GM18498 (cell line): ENCODE measurements around the gene CPHXL2.

ENCODE experiments used
- ATAC-seq: cut with Tn5 transposase; IDR thresholded peaks from one replicate; pipeline ENCODE4 v1.9.1; 2021; ENCODE audit warnings: mild to moderate bottlenecking, moderate library complexity; ENCODE audit not compliant: unreplicated experiment

The CPHXL2 gene

DNA sequence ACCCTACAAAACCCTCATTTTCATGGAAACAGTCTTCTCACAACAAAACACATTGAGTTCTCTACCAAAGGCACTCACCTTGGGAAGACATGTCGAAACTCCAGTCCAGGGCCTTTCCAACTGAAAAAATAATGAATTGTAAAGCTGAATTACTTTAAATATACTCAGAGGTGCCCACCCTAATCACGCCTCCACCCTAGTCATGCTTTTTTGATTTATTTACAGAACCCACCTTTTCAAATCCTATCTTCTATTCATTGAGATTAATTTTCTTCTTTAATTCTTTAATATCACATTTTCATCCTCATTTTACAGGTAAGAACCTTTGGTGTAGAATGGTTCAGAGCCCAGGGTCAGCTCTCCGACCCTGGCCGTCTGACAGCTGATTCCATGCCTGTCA, at the start of gene CPHXL2:
CPHXL2 (minus strand) TSS at position 101 of the 400 bp plus-strand sequence; CDS start at position 91, 10 bp downstream.
- ATAC-seq = no peak

- ATAC-seq = no peak
Measured at GRCh38 chr16:75726390-75726789, 49.6 kb upstream of the CPHXL2 start, which contains the start of gene CPHXL. Gene CPHXL (minus strand): TSS chr16:75726490. CDS start chr16:75726442, 48 bp downstream.

GRCh38 chr16:75718452-75718851, 41.6 kb upstream of the CPHXL2 start:
- ATAC-seq = no peak

- ATAC-seq = no peak
Measured at GRCh38 chr16:75714661-75715060, 37.9 kb upstream of the CPHXL2 start.

DNA sequence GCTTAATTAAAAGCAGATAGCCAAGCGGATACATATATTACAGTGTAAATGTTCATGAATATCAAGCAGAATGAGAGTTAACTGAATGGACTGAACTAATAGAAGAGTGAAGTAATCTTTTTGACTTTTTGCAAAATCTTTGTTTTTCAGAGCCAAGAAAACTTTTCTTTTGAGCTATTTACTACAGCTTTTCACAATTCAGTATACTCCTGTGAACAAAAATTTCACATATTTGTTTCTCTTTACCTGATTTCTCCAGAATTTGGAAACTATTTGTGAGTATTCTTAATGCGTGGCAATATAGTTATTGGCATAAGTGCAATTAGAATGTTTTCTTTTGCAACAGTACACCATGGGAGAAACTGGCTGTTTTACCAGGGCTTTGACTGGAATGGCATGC, 33.5 kb upstream of the CPHXL2 start:
- no peak for ATAC-seq

GRCh38 chr16:75703306-75703705, 26.5 kb upstream of the CPHXL2 start:
- no peak for ATAC-seq

DNA sequence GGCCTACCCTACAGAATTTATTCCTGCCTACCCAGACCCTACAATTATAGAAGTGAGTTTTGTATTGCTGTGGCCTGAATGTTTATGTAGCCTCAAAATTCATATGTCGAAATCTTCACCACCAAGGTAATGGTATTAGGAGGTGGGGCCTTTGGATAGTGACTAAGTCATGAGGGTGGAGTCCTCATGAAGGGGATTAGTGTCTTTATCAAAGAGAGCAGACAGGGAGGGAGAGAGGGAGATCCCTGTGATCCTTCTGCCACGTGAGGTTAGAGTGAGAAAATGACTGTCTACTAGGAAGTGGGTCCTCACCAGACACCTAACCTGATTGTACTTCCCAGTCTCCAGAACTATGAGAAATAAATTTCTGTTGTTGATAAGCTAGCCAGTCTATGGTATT, 25.4 kb upstream of the CPHXL2 start:
- no peak for ATAC-seq

- ATAC-seq = no peak
Measured at GRCh38 chr16:75701361-75701760, 24.6 kb upstream of the CPHXL2 start, which contains the start of gene DUXB. Gene DUXB (minus strand): TSS chr16:75701461. CDS start chr16:75701418, 43 bp downstream.

DNA sequence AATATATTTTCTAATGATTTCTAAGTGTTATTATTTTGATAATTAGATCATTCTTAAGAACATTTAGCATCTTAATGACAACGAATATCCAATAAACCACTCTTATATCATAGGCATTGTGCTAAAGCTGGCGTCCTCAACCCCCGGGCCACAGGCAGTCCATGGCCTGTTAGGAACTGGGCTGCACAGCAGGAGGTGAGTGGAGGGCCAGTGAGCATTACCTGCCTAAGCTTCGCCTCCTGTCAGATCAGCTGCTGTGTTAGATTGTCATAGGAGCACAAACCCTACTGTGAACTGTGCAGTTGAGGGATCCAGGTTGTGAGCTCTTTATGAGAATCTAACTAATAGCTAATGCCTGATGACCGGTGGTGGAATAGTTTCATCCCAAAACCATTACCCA, 20.8 kb upstream of the CPHXL2 start:
- no peak for ATAC-seq

DNA sequence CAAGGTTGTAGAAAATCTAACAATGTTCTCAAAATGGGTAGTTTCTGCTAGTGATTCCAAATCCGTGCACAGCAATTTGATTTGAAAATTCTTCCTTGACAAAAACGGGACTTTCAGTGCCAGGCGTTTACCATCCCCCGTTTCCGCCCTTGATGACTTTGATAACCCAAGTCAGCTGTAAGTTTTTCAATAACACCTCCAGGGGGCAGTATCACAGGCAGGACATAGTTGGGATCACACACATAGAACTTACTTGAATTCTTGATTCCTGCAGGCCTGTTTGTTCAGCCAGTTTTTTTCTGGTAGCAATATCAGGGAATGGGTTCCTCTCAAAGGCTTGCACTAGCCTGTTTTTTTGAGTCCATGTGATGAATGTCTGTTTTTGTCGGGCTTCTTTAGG, 18.9 kb upstream of the CPHXL2 start:
- ATAC-seq = no peak

GRCh38 chr16:75687361-75687760, 10.6 kb upstream of the CPHXL2 start:
- ATAC-seq = no peak

DNA sequence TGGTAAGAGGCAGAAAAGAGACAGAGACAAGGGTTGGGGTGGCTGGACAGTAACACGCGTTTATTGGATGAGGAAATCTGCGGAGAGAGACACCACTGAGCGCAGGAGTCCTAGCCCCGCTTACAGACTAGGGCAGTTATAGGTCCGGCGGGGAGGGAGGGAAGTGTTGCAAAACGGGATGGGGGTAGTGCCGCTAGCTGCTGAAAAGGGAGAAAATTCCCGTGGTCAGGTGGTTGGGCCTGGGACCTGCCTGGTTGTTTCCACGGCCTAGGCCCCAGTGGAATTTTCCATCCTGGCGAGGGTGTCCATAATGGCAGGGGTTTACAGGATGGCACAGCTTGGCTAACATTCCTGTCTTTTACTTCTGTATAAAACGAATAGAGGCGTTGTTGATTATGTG, 5.5 kb upstream of the CPHXL2 start:
- ATAC-seq = no peak

DNA sequence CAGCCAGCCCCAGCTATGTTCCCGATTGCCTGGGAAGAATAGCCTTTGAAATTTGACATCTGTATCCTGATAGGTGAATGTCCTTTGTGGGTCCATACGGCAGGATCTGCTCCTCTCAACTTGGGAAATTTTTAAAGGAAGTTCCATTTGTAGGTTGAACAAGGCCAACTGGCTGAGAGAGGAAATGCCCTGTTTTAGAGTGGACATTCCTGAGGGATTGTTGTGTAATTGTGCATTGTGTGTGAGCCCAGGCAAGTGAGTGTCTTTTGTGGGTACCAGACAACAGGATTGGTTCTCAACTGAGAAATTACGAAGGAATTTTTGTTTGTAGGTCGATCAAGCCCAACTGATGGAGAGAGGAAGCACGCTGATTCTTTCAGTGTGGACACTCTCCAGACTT, 2.6 kb upstream of the CPHXL2 start:
- ATAC-seq = no peak

- ATAC-seq = no peak
Measured at GRCh38 chr16:75667503-75667902, 9.3 kb downstream of the CPHXL2 start.

GRCh38 chr16:75660726-75661302, 16.0 kb downstream of the CPHXL2 start:
- ATAC-seq = no peak

GRCh38 chr16:75660321-75660720, 16.5 kb downstream of the CPHXL2 start:
- no peak for ATAC-seq

- no peak for ATAC-seq
Measured at GRCh38 chr16:75658175-75658574, 18.6 kb downstream of the CPHXL2 start.

DNA sequence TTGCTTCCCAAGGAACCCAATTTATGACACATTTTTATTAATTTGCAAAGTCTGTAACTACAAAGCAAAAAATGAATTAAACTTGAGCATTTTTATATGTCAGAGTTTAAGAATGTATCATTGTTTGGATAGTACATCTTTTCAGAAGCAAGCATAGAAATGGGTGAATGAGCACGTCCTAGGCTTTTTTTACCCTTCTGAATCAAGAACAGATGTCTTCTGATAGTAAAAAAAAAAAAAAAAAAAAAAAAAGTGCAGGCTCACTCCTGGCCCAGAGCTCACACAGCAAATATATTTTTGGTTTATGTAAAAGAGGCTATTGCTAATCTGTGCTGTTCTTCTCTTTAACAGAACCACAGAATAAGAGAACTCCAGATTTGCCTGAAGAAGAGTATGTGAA, 22.9 kb downstream of the CPHXL2 start:
- ATAC-seq = no peak

GRCh38 chr16:75648265-75649076, 28.3 kb downstream of the CPHXL2 start:
- peak; percentile 33 for ATAC-seq

GRCh38 chr16:75647492-75648264, 29.1 kb downstream of the CPHXL2 start, which contains the start of the genes KARS1 and TERF2IP:
Gene KARS1 (minus strand): TSS chr16:75647665. CDS start chr16:75647639, 26 bp downstream.
Gene TERF2IP (plus strand): TSS chr16:75647773. CDS start chr16:75647883, 110 bp downstream.
- ATAC-seq = peak; percentile 88

GRCh38 chr16:75647112-75647491, 29.7 kb downstream of the CPHXL2 start:
- peak; percentile 26 for ATAC-seq
